Stimulated activated naive CD4-positive, alpha-beta T cell (primary cell): ENCODE measurements around the gene SPIRE1.
"Not testable (repeated sequence)": the region's sequence is repeated elsewhere in the genome, so short reads cannot be mapped to it uniquely, and the experiment has no call there.

Source experiments
- DNase-seq, 6 experiments: peaks; one replicate each; lab custom pipeline; 2025; lab: John Stamatoyannopoulos, UW

Gene SPIRE1

DNA sequence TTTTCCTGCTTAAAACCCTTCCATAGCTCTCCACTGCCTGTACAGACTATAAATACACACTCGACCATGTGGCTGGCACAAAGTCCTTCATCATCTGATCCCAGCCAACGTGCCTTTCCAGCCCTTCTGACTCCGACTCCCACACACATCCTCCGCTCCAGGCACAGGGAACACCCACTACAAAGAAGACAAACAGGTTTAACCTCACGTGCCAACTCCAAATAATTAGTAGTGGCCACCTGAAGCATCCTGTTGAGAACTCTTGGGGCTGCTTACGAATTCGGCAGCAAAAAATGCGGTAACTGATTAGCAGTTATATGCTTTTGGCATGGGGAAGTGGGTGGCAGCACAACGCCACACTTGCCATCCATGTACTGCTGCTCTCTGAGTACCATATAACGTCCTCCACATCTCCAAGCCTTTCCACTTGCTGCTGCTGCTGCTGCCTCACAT, 12.1 kb downstream of the SPIRE1 start:
- DNase-seq: no peak

DNA sequence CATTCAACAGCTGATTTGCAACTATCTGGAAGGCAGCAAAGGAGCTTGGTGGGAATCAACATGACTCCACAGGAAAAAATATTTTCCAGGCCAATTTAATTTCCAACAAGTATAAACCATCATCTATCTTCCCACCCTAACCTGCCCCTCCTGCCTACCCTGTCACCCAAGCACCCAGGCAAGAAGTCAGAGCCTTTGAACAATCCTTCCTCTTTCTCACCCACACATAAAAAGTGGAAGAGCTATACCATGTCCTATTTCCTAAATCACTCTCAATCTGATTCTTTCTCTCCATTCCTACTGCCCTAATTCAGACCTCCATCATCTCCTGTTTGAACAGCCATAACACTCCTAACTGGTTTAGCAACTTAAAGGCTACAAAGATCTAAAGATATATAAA, 12.7 kb downstream of the SPIRE1 start:
- DNase-seq: no peak

- not testable (repeated sequence) for DNase-seq
These were observed 14.2 kb downstream of the SPIRE1 start for GRCh38 chr18:12643756-12644155.

- no peak for DNase-seq
These were observed 17.1 kb downstream of the SPIRE1 start for GRCh38 chr18:12640881-12641200.

DNA sequence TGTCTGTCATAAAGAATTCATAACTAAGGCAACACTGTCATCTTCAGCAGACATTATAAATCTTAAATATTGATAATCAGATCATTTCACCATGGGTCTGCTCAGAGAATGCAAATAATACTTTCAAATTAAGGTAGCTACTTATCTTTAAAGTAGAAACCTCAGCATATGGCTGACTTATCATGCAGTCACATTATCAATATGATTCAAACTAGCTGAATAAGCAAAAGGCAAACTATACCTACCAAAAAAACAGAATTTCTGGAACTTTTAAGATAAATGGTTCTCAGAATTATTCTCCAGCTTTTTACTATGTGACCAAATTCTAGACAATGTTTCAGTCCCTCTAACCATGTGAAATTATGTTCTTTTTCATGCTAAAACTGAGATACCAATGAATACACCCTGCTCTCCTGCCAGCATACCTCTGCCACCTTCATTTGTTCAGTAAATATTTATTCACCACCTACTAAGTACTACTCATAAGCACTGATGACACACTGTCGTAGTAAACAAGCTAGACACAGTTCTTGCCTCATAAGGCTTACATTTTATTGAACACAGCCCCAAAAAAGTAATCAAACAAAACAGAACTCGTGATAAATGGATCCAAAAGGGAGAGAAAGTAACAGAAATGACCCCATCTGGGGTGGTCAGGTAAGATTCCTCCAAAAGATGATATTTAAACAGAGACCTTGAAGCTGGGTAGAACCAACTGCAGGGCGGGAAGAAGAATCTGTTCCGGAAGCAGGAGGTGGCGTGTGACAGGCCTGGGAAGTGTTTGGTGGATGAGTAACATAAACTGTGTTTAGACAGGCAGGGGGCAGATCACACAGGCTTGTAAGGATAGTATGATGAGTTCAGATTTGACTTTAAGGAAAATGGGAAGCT, 17.7 kb downstream of the SPIRE1 start:
- no peak for DNase-seq

DNA sequence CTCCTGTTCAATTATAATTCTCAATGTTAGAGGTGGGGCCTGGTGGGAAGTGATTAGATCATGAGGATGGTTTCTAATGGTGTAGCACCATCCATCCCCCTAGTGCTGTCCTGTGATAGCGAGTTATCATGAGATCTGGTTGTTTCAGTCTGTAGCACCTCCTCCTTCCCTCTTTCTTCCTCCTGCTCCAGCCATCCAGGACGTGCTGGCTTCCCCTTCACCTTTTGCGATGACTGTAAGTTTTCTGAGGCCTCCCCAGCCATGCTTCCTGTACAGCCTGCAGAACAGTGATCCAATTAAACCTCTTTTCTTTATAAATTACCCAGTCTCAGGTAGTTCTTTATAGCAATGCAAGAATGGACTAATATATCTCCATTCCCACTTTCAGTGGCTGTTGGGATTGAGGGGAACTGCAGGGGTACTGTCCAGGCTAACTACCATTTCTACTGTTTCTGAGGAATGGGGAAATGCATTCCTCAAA, 19.2 kb downstream of the SPIRE1 start:
- no peak for DNase-seq

DNA sequence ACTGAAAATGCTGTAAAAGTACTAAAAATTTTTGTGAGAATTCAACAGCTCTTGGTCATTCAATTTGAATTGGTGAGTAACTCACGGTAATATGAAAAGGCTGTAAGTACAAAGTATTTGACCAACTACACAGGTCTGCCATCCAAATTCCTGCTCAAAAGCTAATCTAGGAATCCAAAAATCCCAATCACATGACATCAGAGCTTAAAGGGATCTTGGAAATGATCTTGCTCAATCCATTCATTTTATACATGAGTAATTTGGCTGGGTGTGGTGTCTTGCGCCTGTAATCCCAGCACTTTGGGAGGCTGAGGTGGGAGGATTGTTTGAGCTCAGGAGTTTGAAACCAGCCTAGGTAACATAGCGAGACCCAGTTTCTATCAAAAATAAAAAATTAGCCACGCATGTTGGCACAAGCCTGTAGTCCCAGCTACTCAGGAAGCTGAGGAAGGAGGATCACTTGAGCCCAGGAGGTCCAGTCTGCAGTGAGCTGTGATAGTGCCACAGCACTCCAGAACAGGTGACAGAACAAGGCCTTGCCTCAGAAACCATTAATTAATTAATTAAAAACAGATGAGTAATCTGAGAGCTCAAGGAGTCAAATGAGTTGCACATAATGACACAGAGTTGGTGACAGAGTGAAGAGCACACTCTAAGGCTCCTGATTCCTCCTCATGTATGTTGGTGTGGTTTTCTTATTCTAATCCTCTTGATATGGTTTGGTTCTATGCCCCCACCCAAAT, 19.8 kb downstream of the SPIRE1 start:
- no peak for DNase-seq

DNA sequence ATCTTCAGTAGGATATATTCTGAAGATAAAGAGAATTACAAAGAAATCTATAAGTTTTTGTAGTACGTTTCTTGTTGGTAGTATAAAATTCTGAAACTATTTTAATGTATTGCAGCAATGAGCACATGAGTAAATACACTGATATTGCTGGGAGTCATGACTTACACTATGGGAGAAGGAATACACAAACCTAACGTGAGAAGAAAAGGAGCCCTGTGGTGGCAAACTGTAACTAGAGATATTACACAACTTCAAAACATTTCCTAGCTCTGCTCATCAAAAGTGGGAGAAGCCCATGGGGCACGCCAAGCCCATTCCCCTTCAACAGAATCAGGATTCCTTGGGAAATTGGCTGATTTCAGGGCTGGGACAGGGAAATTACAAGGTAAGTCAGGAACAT, 20.5 kb downstream of the SPIRE1 start:
- no peak for DNase-seq

DNA sequence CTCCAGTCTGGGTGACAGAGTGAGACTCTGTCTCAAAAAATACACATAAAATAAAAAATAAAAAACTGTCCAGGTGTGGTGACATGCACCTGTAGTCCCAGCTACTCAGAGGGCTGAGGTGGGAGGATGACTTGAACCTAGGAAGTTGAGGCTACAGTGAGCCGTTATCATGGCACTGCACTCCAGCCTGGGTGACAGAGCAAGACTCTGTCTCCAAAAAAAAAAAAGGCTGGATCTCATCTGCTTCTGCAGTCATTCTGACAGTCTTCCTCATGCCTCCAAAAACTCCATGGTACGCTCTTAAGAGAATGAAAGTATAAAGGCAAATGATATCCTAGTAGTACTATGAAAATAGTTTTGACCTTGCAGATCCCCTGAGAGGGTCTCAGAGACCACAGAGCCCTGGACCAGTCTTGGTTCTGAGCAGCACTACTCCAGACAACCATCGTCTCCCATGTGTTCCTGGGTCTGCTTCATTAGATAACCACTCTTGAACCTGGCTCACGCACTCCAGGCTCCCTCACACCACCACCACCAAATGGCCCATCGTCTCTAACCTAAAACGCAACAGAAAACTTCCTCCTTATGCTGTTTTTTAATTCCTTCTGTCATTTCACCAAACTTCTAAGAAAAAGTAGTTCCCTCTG, 26.0 kb downstream of the SPIRE1 start:
- no peak for DNase-seq

- no peak for DNase-seq
These were observed 27.8 kb downstream of the SPIRE1 start for GRCh38 chr18:12630136-12630535.

- no peak for DNase-seq
These were observed 28.9 kb downstream of the SPIRE1 start for GRCh38 chr18:12628706-12629702.

DNA sequence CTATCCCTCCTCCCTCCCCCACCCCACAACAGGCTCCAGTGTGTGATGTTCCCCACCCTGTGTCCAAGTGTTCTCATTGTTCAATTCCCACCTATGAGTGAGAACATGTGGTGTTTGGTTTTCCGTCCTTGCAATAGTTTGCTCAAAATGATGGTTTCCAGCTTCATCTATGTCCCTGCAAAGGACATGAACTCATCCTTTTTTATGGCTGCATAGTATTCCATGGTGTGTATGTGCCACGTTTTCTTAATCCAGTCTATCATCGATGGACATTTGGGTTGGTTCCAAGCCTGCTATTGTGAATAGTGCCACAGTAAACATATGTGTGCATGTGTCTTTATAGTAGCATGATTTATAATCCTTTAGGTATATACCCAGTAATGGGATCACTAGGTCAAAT, 30.7 kb downstream of the SPIRE1 start:
- not testable (repeated sequence) for DNase-seq

GRCh38 chr18:12625241-12625640, 32.7 kb downstream of the SPIRE1 start:
- no peak for DNase-seq

DNA sequence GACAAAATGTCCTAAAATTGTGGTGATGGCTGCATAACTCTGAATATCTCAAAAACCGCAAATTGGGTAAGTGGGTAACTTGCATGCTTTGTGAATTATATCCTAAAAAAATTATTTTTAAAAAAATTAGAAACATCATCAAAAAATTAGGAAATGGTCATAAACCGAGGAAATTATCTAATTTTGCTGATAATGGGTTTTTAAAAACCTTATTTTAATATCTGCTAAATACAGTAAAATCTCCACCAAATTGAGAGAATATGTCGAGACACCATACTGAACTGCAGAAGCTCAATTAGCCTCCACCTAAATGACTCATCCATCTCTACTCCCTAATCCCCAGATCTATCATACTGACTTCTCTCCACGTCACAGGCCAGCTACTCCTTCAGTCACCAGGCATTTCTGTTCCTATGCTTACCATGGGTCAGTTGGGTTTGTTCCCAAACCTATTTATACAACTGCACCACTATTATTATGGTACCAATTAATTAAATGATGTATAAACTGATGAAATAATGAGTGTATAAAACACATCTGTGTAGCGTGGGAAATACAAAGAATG, 36.1 kb downstream of the SPIRE1 start:
- DNase-seq: no peak

- DNase-seq: no peak
These were observed 42.2 kb downstream of the SPIRE1 start for GRCh38 chr18:12615748-12616147.

GRCh38 chr18:12608301-12608700, 49.6 kb downstream of the SPIRE1 start:
- no peak for DNase-seq

DNA sequence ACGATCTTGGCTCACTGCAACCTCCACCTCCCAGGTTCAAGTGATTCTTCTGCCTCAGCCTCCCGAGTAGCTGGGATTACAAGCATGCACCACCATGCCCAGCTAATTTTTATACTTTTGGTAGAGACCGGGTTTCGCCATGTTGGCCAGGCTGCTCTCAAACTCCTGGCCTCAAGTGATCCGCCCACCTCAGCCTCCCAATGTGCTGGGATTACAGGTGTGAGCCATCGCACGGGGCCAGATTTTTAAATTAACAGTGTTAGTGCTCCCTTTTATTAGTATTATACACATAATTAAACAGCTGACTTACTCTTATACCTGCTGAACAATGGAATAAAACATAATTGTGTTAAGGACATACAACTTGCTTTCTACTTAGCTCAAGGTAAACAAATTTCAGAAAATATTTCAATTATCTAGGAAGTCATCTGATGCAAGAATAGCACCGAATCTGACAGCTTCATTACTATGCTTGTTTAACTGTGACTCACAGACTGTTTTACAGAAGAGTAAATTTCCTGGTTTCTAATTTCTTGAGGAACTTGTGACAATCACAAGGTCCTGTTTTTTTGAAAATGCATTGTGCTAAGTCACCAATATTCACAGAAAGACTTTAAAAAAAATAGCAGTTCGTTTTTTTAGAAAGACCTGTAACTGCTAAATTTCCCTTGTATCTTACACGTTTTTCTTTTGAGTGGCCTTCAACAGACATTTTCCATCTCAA, 51.2 kb downstream of the SPIRE1 start:
- no peak for DNase-seq

- no peak for DNase-seq
These were observed 53.4 kb downstream of the SPIRE1 start for GRCh38 chr18:12604445-12605007.

DNA sequence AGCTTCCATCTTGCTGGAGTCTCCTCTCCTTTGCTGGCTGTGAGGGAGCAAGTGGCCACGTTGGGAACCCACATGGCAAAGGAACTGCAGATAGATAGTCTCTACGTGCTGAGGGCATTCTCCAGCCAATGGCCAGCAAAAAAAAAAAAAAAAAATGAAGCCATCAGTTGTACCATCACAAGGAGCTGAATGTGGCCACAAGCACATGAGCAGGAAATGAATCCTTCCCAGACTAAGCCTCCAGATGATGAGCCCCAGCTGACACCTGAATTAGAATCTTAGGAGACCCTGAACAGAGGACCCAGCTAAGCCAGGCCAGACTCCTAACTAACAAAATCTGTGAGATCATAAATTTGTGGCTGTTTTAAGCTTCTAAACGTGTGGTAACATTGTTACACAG, 57.9 kb downstream of the SPIRE1 start:
- DNase-seq: no peak

- no peak for DNase-seq
These were observed 58.4 kb downstream of the SPIRE1 start for GRCh38 chr18:12599543-12599942.
